CMK (cell line): ENCODE results near the gene STING1.
A peak's percentile ranks its signal among the peaks of the same experiment; 100 is the strongest.
"Not testable (repeated sequence)": the region's sequence is repeated elsewhere in the genome, so short reads cannot be mapped to it uniquely, and the experiment has no call there.

Experiments
- DNase-seq: peaks from one replicate; pipeline ENCODE4 v3.0.0-alpha.2; 2010; ENCODE audit warnings: low read depth

Gene STING1

GRCh38 chr5:139503036-139503817 is 20.7 kb upstream of the STING1 start:
- DNase-seq, result peak; percentile 59

GRCh38 chr5:139501381-139501780 is 18.8 kb upstream of the STING1 start:
- DNase-seq, result no peak

DNA sequence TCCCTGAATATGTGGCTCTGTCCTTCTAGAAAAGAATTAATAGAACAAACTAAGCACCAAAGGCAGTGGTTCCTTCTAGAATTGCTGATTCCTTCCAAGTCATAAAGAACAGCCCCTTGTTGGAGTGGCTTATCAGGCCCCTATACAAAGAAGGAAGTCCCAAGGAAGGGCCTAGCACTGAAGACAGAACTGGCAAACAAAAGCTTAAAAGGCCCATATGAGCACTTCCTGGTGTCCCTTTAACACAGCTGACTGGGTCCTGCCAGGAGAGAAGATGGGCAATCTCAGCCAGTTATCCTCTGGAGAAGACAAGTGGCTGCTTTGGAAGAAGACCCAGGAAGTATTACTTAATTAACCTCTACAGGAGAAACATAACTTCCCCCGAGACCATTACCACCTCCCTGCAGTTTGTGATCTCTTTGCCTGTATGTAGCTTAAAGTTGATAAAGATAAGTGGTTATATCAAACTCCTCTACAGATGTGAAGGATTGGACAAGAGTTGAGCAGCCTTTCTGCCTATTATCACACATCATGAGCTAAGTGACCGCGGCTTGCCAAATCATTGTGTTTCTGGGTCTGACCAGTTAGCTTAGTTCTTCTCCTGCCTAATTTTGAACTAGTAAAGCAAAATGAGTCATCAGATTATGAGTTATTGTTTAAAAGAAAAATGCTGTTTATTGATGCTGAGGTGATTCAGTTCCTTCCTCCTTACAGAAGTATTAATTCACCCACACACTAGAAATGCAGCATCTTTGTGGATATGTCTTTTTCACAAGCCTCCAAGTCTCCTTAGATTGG is 13.3 kb upstream of the STING1 start:
- DNase-seq, result no peak

DNA sequence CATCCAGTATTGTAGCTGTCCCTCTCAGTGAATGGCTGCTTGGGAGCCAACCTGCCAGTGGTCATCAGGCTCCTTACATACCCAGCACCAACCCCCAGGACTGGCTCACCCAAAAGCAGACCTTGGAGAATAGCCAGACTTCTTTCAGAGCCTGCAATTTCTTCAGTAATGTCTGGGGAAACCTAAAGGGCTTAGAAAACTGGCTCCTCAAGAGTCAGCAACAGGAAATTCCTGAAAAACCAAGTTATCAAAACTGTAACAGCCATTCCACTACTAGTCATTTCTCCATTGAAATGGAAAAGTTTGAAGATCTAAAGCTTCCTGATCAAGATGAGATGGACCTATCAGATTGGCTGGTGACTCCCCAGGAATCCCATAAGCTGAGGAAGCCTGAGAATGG is 12.3 kb upstream of the STING1 start:
- DNase-seq, result no peak

DNA sequence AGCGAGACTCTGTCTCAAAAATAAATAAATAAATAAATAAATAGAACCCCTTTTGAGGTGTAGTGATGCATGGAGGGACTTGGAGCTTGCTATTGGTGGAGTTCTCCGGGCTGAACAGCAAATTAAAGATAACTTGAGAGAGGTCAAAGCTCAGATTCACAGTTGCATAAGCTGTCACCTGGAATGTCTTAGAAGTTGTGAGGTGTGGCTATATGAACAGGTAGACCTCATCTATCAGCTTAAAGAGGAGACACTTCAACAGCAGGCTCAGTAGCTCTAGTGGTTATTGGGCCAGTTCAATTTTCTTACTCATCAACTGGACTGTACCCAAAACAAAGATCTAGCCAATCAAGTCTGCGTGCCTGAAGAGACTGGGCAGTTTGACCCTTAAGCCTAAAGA is 11.7 kb upstream of the STING1 start:
- no peak for DNase-seq

GRCh38 chr5:139492700-139493192 is 10.2 kb upstream of the STING1 start:
- DNase-seq, result no peak

- peak; percentile 57 for DNase-seq
These were observed 5.7 kb upstream of the STING1 start for GRCh38 chr5:139488260-139488659.

GRCh38 chr5:139486201-139486600 is 3.6 kb upstream of the STING1 start:
- DNase-seq, result no peak

DNA sequence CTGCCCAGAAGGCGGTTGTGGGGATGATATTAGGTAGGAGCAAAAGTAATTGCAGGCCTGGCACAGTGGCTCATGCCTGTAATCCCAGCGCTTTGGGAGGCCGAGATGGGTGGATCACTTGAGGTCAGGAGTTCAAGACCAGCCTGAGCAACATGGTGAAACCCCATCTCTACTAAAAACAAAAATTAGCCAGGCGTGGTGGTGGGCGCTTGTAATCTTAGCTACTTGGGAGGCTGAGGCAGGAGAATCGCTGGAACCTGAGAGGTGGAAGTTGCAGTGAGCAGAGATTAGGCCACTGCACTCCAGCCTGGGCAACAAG is 291 bp upstream of the STING1 start:
- DNase-seq, result not testable (repeated sequence)

DNA sequence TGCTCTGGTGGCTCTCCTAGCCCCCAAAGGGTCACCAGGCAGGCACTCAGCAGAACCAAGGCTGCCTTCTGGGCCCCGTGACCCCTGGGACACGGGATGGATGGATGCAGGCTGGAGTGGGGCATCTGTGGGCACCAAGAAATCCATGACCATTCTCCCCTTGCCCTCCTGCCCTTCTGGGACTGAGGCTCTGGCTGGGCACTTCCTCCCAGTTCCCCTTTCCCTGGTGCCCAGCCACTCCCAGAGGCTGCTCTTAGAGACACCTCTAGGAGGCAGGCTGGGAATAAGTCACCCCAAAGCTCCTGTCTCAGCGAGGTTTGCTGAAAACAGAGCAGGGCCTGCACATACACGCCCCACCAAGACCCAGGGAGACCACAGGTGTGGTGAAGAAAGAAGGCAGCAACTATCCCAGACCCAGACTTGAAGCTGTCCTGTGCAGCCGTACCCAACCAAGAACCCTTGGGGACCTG is 943 bp downstream of the STING1 start:
- no peak for DNase-seq

- DNase-seq, result no peak
These were observed 1.4 kb downstream of the STING1 start for GRCh38 chr5:139481122-139481533.

DNA sequence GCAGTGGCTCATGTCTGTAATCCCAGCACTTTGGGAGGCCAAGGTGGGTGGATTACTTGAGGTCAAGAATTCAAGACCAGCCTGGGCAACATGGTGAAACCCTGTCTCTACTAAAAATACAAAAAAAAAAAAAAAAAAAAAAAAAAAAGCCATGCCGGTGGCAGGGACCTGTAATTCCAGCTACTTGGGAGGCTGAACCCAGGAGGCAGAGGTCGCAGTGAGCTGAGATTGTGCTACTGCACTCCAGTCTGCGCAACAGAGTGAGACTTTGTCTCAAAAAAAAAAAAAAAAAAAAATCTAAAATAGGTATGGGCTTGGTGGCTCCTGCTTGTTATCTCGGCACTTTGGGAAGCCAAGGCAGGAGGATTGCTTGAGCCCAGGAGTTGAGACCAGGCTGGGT is 2.8 kb downstream of the STING1 start:
- DNase-seq, result not testable (repeated sequence)

GRCh38 chr5:139478657-139479423 is 3.7 kb downstream of the STING1 start:
- not testable (repeated sequence) for DNase-seq

GRCh38 chr5:139475865-139476617 is 6.5 kb downstream of the STING1 start:
- peak; percentile 66 for DNase-seq

DNA sequence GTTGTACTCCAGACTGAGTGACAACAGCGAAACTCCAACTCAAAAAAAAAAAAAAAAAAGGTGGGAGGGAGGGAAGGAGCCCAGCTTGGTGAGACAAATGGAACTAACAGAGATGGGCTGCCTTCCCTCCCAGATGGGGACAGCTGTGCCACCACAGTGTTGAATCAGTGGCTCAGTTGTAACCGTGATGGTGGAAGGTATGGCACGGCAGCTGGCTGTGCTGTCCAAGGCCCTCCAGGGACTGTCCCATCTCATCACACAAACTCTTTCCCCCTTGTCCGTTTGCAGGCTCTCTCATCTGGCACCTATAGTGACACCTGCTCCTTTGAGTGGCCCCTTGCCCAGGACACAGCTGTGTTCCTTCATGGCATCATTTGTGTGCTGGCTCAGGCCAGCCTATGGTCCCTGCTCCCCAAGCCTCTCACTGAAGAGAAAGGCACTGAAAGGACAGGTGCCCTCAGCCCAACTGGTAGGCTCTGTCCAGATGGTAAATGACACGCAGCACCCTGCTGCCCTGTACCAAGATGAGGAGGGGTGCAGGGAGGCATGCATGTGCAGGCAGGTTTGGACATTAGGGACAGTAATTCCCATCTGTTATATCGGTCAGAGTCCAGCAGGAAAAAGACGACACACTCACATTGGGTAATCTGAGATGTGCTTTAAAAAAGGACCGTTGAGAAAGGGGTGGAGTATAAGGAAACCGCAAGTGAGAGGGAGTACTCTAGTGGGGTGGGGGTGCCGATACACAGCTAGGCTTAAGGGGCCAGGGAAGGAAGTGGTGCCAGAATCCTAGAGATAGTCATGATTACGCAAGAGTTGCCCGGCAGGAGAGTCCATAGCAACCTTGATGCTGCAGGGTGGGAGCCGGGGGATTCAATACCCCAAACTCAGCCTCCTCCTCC is 7.4 kb downstream of the STING1 start:
- DNase-seq, result peak; percentile 83

DNA sequence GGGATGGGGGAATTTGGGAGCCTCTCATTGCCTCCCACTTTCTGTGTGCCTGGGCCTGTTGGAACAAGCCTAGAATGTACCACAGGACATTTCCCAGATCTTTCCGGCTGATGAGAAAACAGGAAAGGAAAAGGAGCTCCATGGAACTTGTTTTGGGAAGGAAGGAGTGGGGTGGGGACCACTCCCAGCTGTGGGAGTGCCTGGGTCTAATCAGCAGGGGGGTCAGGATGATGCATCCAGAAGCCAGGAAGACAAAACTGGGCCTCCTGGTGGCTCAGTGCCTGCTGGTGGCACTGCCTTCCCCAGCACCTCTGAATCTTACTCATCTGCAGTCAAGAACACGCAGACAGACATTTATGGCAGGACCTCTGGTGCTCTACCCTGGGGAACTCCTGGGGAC is 9.0 kb downstream of the STING1 start:
- no peak for DNase-seq

DNA sequence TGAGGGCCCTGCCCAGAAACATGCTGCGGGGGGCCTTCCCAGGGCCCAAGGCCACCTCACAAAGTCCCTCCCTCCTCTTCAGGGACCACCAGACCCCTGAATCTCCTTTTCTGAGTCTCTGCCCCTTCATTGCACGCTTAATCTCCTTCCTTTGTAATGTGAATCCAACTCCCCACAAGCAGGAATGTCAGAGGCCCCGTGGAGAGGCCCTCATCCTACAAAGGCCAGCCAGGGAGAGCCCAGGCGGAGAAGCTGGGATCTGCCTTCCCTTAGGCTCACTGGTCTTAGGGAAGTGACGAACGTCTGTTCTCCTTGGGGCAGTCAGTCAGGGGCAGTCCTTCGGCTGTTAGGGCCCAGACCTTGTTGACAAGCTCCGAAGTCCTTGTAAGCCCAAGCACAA is 9.5 kb downstream of the STING1 start:
- DNase-seq, result no peak

DNA sequence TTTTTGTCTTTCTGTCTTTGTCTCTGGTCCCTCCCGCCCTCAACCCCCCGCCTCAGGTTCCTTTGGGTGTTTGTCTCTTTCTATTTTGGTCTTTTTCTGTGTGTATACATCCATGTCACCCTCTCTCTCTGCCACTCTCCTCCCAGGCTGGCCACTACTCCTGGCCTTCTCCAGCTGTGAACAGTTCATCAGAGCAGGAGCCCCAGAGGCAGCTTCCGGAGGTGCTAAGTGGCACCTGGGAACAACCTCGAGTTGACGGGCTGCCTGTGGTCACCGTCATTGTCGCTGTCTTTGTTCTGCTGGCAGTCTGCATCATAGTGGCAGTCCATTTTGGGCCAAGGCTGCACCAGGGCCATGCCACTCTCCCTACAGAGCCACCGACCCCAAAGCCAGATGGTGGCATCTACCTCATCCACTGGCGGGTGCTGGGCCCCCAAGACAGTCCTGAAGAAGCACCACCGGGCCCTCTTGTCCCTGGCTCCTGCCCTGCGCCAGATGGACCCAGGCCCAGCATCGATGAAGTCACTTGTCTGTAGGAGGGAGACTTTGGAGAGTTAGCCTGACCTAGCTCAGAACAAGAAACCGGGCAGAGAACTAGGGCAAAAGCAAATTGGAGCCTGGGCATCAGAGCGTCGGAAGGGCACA is 10.1 kb downstream of the STING1 start:
- DNase-seq, result no peak

DNA sequence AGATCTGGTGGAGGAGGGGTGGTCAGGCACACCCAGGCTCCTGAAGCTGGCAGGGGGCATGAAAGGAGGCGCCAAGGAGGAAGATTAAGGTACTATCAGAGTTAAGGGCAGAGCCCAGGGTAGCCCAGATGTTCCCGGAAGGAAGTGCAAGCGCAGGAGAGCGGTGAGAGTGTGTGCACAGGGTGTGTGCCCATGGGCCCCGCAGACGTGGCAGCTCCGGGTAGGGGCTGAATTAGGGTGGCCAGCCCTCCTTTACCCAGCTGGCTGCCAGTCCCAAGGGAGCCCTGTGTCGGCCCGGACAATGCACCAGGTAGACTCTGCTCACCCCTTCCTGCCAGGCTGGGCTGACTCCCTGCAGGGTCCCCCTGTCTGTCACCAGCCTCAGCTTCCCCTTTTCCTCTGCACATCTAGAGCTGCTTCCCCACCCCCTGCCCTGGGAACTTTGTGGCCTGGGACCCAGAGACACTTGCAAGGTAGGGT is 11.7 kb downstream of the STING1 start, which contains the start of gene SMIM33:
TSS of gene SMIM33 (plus strand) at position 184 of the 480 bp plus-strand sequence. CDS start at position 302, 118 bp downstream.
- no peak for DNase-seq

GRCh38 chr5:139468421-139468931 is 14.1 kb downstream of the STING1 start:
- no peak for DNase-seq
